Endothelial cell of umbilical vein (primary cell): ENCODE measurements around the gene RTKN.

Experiments
- CTCF ChIP-seq, 2 donors: IDR thresholded peaks; 1 replicate in 1 of 2; 2 replicates in 1 of 2; pipeline ENCODE4 v1.5.1; 2011; ENCODE audit warnings: low read length in 2 of 2, mild to moderate bottlenecking in 2 of 2, moderate library complexity in 2 of 2, control low read depth in 1 of 2, inconsistent platforms in 1 of 2, low read depth in 1 of 2; ENCODE audit not compliant: insufficient read depth in 1 of 2; ENCODE audit errors: extremely low read depth in 1 of 2
- EZH2 ChIP-seq: IDR thresholded peaks from 2 replicates; pipeline ENCODE4 v1.6.1; 2012; ENCODE audit warnings: borderline replicate concordance, low read depth, mild to moderate bottlenecking, moderate library complexity, low read length, inconsistent platforms; ENCODE audit not compliant: severe bottlenecking
- MYC ChIP-seq: IDR thresholded peaks from one replicate; pipeline ENCODE4 v1.6.1; 2011; ENCODE audit warnings: mild to moderate bottlenecking, low read depth, low read length

GRCh38 chr2:74488643-74489481 lies 47.1 kb upstream of the RTKN start:
- no peak for TF ChIP-seq CTCF (IDR thresholded peaks at IDR 0.05; ENCODE audit: extremely low read depth in 1 of 2, insufficient read depth in 1 of 2, low read depth in 1 of 2, low read length in 2 of 2)
- TF ChIP-seq EZH2 = no peak
- TF ChIP-seq MYC = no peak
